LNCaP clone FGC (cell line): Measurements from ENCODE around the gene RNF212B.

Experiments
- DNase-seq: peaks from one replicate; pipeline ENCODE4 v3.0.0-alpha.2; 2011; ENCODE audit warnings: low read depth
- H3K4me3 ChIP-seq: 2 replicates; pipeline ENCODE4 v1.5.1; 2011; ENCODE audit warnings: mild to moderate bottlenecking, low read depth, low read length, control low read depth
- TF ChIP-seq, protein P1 (sequence below): IDR thresholded peaks from 2 replicates; pipeline ENCODE4 v1.5.1; 2012; ENCODE audit warnings: mild to moderate bottlenecking; ENCODE audit not compliant: control insufficient read depth, insufficient read depth; ENCODE audit errors: extremely low read depth

The RNF212B gene

GRCh38 chr14:23299211-23299957 is 61.6 kb downstream of the RNF212B start:
- TF ChIP-seq, protein P1, sequence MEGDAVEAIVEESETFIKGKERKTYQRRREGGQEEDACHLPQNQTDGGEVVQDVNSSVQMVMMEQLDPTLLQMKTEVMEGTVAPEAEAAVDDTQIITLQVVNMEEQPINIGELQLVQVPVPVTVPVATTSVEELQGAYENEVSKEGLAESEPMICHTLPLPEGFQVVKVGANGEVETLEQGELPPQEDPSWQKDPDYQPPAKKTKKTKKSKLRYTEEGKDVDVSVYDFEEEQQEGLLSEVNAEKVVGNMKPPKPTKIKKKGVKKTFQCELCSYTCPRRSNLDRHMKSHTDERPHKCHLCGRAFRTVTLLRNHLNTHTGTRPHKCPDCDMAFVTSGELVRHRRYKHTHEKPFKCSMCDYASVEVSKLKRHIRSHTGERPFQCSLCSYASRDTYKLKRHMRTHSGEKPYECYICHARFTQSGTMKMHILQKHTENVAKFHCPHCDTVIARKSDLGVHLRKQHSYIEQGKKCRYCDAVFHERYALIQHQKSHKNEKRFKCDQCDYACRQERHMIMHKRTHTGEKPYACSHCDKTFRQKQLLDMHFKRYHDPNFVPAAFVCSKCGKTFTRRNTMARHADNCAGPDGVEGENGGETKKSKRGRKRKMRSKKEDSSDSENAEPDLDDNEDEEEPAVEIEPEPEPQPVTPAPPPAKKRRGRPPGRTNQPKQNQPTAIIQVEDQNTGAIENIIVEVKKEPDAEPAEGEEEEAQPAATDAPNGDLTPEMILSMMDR = peak; percentile 55
- H3K4me3 ChIP-seq = no peak overlapping the region
- no peak for DNase-seq

DNA sequence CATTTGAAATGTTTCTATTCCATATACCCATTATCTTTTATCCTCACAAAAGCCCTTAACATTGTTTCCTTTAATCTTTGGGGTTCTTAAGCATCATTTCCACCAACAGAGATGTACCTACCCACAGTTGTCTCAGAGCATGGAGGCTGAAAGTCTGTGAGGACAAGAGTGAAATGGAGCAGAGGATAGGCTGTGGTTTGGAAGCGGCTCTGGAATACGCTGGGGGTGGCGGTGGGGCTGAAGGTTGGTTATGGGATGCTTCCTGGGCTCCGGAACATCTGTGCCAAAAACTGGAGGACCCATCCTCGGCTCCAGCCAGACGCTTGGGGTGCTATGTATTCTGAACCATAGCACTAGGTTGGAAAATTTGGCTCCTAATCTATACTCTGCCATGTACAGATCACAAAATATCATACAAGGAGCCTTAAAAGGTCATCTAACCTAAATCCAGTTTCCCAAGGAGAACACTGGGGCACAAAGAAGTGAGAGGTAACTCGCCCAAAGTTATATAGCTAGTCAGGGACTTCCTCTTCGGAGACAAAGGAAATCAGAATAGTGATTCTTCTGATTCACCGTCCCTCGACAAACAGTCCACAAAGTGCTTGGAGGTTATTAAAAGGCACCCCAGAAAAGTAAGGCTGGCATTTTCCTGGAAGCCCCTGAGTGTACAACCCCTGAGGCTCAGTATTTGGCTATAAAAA is 62.4 kb downstream of the RNF212B start:
- peak overlapping the region; percentile 72 for H3K4me3 ChIP-seq
- TF ChIP-seq, protein P1 = no peak
- DNase-seq = no peak

DNA sequence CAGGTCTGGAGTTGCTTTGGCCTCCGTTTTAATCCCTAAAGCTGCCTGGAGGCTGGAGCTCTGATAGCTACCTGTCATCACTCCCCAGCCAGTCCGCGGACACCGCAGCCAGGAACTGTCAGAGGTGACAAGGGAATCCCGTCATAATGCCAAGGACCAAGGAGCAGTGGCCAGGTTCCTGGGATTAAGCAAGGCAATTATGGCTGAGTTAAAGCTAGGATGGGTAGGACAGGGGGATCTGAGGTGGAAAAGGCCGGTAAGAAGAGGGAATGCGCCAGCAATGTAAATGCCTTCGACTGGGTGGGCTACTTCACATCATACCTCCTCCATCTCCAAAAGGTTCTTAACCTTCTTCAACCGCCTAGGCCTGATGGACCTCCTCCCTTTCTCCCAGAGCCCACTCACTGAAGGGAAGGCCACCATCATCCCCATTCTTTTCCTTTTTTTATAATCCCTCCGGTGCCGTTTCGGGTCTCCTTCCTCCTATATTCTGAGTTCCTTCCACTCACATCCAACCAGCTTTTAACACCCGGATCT is 63.0 kb downstream of the RNF212B start:
- peak overlapping the region; percentile 72 for H3K4me3 ChIP-seq
- TF ChIP-seq, protein P1 = no peak
- no peak for DNase-seq

GRCh38 chr14:23301288-23301968 is 63.7 kb downstream of the RNF212B start:
- peak overlapping the region; percentile 72 for H3K4me3 ChIP-seq
- TF ChIP-seq, protein P1 = peak; percentile 94
- peak; percentile 94 for DNase-seq

DNA sequence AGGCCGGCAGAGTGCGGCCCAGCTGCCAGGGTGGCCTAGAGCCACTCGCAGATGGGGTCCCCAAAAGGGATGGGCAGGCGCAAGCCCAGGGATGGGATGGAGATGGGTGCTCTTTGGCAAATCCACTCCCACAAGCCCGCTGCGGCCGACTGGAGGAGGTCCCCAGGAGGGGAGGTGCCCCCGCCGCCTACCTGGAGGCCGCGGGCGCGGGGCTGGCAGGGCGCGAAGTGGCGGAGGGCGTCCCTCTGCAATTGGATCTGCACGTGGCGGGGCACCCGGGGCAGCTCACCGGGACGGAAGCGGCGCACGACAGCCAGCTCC is 64.2 kb downstream of the RNF212B start:
- peak overlapping the region; percentile 58 for H3K4me3 ChIP-seq
- TF ChIP-seq, protein P1 = no peak
- DNase-seq = no peak

DNA sequence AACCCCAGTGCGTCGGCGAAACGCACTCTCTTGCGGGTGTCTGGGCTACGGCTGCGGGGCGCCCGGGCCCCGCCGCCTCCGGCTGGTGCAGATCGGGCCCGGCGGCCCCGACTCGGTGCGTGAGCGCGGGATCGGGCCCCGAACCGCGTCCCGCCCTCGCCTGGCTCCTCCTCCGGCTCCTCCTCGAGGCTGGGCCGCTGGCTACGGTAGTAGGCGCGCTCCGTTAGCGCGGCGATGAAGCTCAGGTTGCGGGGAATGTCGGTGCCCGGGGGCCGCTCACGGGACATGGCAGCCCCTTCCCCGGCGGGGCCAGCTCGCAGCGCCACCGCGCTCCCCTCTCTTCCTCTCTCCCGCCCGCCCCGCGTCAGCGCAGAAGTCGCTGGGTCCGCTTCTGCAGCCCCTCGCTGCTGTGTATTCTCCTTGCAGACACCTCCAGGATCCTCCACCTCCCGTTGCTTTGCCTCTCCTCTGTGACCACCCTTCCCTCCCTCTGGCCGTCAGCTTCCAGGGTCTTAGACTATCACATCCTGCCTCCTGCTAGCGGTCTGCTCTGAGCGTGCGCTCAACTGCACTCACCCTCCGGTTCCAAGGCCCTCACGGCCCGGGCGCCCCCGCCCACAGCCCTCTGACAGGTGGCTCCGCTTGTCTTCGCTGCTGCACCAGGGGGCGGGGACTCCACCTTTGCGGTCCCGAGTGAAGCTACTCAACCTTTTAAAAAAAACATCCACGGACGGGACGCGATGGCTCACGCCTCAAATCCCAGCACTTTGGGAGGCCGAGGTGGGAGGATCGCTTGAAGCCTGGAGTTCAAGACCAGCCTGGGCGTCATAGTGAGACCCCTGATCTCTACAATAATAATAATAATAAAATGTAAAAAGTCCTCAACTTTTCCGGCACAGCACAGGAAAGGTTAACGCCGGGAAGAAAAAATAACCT is 64.8 kb downstream of the RNF212B start, which contains the start of gene PPP1R3E:
TSS of gene PPP1R3E (minus strand) at position 570 of the 936 bp plus-strand sequence. CDS start at position 287, 283 bp downstream.
- TF ChIP-seq, protein P1 = no peak
- H3K4me3 ChIP-seq = peak within 1 kb of the TSS; percentile 58
- no peak for DNase-seq
